HUES64 (cell line): ENCODE data around the gene PCSK6.
A peak's percentile ranks its signal among the peaks of the same experiment; 100 is the strongest.
"Not testable (repeated sequence)": the region's sequence is repeated elsewhere in the genome, so short reads cannot be mapped to it uniquely, and the experiment has no call there.

ENCODE experiments used
- H3K27ac ChIP-seq: 2 replicates; pipeline ENCODE4 v1.7.0; 2013; ENCODE audit warnings: low read depth, low read length, inconsistent platforms
- H3K27me3 ChIP-seq: 2 replicates; pipeline ENCODE4 v1.6.1; 2013; ENCODE audit warnings: mild to moderate bottlenecking, low read length; ENCODE audit not compliant: insufficient read depth
- H3K36me3 ChIP-seq: 2 replicates; pipeline ENCODE4 v1.6.1; 2013; ENCODE audit warnings: mild to moderate bottlenecking, low read length; ENCODE audit not compliant: insufficient read depth
- H3K4me1 ChIP-seq: 2 replicates; pipeline ENCODE4 v1.6.1; 2013; ENCODE audit warnings: mild to moderate bottlenecking, low read length, moderate library complexity; ENCODE audit not compliant: insufficient read depth
- H3K4me3 ChIP-seq: 2 replicates; pipeline ENCODE4 v1.5.1; 2013; ENCODE audit warnings: mild to moderate bottlenecking, low read length, moderate library complexity
- H3K9ac ChIP-seq: 2 replicates; pipeline ENCODE4 v1.6.1; 2013; ENCODE audit warnings: mild to moderate bottlenecking, low read depth, low read length
- H3K9me3 ChIP-seq: 2 replicates; pipeline ENCODE4 v1.6.1; 2013; ENCODE audit warnings: low read depth, low read length; ENCODE audit not compliant: insufficient read depth
- WGBS: fragments of 150-250, 120-280 bp; methylation state at CpG from one replicate; pipeline ENCODE4 v1.1.7; 2013; ENCODE audit warnings: missing lambda C conversion rate; 5-methylcytosine and 5-hydroxymethylcytosine counted together

The PCSK6 gene

DNA sequence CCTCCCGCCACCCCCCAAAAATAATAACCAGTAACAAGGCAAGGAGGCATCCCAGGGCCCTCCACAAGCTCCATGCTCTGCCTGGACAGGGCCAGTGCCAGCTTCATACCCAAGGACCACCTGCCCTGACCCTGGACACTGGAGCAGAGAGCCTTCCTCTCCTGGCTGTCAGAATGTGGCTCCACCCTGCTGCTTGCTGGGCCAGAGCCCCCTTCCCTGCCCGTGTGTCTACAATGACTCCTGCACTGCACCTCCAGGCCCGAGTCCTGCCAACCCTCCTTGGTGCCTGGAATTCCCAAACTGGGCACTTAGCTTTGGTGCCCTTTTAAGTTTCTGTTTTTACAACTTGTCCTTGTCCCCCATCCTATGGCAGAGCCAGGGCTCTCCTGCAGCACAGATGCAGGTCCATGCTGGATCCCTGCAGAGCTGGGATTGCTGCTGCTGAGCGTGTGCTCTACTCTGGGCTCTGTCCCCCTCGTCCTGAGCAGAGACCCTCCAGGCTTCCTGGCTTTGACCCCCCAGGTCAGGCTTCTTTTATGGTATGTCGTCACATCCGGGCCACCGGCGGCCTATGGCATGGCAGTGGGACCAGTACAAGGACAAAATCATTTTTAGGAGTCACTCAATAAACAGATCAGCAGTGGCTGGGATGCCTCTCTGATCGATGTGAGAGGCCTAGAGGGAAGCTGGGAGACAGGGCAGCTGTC, 183.0 kb downstream of the PCSK6 start:
- no peak overlapping the region for H3K27ac ChIP-seq
- H3K9ac ChIP-seq: no peak overlapping the region
- no peak overlapping the region for H3K4me3 ChIP-seq
- no peaks in the 10 kb centered on the region for H3K36me3 ChIP-seq
- no peaks in the 10 kb centered on the region for H3K9me3 ChIP-seq
- no peaks in the 10 kb centered on the region for H3K27me3 ChIP-seq
- no peaks in the 10 kb centered on the region for H3K4me1 ChIP-seq
- 92% methylated on average over 10 of the region's 10 CpGs for WGBS

DNA sequence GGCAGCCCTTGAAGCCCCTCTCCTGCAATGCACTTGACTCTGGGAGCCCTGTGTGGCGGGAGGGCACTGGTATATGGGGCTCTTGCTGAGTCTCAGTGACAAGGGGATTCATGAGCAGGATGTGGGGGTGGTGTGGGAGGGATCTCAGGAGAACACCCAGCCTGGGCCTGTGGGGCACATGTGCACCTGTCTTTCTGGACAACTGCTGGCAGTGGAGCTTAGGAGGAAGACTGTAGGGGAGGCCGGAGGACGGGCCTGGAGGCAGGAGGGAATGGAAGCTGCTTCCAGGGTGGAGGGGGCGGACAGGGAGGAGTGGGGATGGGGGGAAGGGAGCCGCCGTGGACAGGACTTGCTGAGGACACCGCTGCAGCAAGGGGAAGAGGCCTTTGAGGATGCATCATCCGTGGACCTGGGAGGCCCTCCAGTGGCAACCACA, 183.7 kb downstream of the PCSK6 start:
- no peak overlapping the region for H3K27ac ChIP-seq

GRCh38 chr15:101303408-101303807, 186.1 kb downstream of the PCSK6 start:
- no peaks in the 10 kb centered on the region for H3K9me3 ChIP-seq
- H3K4me1 ChIP-seq: no peaks in the 10 kb centered on the region
- H3K4me3 ChIP-seq: no peak overlapping the region
- WGBS: 89% methylated on average over 4 of the region's 4 CpGs
- H3K27me3 ChIP-seq: no peaks in the 10 kb centered on the region
- no peaks in the 10 kb centered on the region for H3K36me3 ChIP-seq
- H3K9ac ChIP-seq: no peak overlapping the region
- H3K27ac ChIP-seq: no peak overlapping the region

More for the DNA sequence above, 183.7 kb downstream of the PCSK6 start:
- H3K27me3 ChIP-seq: no peaks in the 10 kb centered on the region
- no peaks in the 10 kb centered on the region for H3K36me3 ChIP-seq
- no peak overlapping the region for H3K4me3 ChIP-seq
- no peaks in the 10 kb centered on the region for H3K9me3 ChIP-seq
- WGBS: 84% methylated on average over 8 of the region's 8 CpGs
- no peak overlapping the region for H3K9ac ChIP-seq
- no peaks in the 10 kb centered on the region for H3K4me1 ChIP-seq

DNA sequence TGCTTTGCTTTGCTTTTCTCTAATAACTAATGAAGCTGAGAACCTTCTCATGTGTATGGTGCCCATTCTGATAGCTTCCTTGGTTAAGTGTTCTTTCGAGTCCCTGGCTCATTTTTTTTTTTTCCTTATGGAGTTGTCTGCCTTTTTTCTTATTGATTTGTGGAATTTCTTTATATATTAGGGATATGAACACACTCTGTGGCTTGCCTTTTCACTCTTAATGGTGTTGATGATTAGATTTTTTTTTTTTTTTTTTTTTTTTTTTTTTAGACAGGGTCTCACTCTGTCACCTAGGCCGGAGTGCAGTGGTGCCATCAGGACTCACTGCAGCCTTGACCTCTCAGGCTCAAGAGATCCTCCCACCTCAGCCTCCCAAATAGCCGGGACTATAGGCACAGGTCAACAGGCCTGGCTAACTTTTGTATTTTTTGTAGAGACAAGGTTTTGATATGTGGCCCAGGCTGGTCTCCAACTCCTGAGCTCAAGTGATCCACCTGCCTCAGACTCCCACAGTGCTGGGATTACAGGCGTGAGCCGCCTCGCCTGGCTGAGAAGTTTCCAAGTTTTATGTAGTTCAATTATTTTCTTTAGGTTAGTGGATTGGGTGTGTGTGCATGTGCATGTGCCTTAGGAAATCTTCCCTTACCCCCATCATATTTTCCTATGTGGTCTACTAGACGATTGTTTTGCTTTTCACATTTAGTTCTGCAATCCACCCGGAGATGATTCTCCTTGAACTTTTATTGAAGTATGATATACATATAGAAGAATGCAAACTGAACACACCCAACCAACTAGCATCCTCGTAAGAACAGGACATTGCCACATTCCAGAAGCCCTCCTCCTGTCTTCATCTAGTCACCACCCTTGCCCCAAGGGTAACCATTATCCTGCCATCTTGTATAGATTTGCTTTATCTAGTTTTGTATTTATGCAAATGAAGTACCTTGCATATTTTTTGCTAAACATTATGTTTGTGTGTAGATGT, 192.8 kb downstream of the PCSK6 start:
- 95% methylated on average over 5 of the region's 9 CpGs for WGBS
- Histone ChIP-seq H3K9me3 (no peaks in the 10 kb centered on the region), H3K4me1 (peaks cover 7% of the 10 kb centered on the region; the same call in 1 of the 2 replicates), H3K9ac (no peak overlapping the region), H3K27me3 (no peaks in the 10 kb centered on the region), H3K36me3 (peaks cover 14% of the 10 kb centered on the region), H3K4me3 (peak overlapping the region; percentile 95; the same call in 1 of the 2 replicates), H3K27ac (no peak overlapping the region)

- 21% methylated on average over 19 of the region's 20 CpGs for WGBS
- peak overlapping the region; percentile 95 for H3K4me3 ChIP-seq
- no peaks in the 10 kb centered on the region for H3K27me3 ChIP-seq
- peak overlapping the region; percentile 72 for H3K9ac ChIP-seq
- H3K36me3 ChIP-seq: peaks cover 22% of the 10 kb centered on the region
- peaks cover 7% of the 10 kb centered on the region; the same call in 1 of the 2 replicates for H3K4me1 ChIP-seq
- no peaks in the 10 kb centered on the region for H3K9me3 ChIP-seq
- H3K27ac ChIP-seq: peak overlapping the region; percentile 67; the same call in 1 of the 2 replicates
Measured at GRCh38 chr15:101295607-101296161, 193.8 kb downstream of the PCSK6 start.

DNA sequence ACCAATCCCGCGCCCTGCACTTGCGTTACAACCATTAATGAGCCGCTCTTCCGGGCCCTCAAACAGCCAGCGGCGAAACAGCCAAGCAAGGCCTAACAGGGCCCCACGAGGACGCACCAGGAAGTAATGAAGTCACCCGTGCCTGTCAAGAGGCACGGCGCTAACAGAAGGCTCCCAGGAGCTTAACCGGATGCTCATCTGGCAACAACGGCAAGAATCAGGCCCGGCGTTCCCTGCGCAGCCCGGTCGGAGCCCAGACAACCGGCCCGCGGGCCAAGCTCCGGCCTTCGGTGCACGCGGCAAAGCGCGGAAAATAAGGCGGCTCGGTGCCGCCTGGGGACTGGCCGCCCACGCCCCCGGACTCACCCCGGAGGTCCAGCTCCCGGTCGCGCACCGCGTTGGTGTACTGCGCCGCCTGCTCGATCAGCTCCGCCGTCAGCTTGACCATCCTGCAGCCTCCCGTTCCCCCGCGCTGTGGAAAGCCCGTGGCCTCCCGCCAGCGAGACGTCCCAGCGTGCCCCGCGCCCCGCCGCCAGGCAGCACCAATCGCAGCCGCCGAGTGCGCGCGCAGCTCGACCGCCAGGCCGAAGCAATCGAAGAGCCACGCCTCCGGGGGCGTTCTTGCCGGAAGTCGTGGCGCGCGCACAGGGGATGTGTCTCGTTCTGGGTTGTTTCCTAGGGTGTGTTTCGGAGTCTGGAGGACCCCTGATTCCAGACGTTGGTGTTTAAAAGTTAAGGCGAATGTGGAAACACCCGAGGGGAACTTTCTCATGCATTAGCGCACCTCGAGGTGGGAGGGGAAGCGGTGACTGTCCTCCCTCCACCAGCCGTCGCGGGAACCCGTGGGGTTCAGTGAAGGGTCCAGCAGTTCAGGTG, 194.5 kb downstream of the PCSK6 start, which contains the start of gene SNRPA1:
TSS of gene SNRPA1 (minus strand) at position 518 of the 876 bp plus-strand sequence. CDS start at position 448, 70 bp downstream.
- under 1% methylated on average over 87 of the region's 87 CpGs for WGBS
- Histone ChIP-seq H3K36me3 (peaks cover 28% of the 10 kb centered on the region), H3K27ac (peak within 1 kb of the TSS; percentile 85)

DNA sequence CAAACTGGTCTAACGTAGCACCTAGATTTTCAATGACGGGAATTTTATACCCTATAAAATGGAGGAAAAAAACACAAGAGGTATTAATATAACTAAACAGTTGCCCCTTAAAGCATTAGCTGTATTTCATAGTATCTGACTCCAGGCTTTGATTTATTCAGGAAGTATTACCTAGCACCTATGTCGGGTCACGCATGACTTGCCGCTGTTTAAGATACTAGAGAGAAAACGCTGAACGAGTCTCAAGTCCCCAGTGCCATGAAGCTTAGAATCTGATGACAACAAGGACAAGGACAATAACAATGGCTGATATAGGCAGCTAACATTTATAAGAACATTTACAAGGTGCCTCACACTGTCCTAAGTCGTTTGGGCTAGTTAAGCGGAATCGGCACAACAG, 196.4 kb downstream of the PCSK6 start:
- 84% methylated on average over 8 of the region's 10 CpGs for WGBS
- H3K9ac ChIP-seq: peak overlapping the region; percentile 92; the same call in 1 of the 2 replicates
- H3K27ac ChIP-seq: no peak overlapping the region
- H3K4me1 ChIP-seq: peaks cover 7% of the 10 kb centered on the region; the same call in 1 of the 2 replicates
- H3K36me3 ChIP-seq: peaks cover 41% of the 10 kb centered on the region
- no peaks in the 10 kb centered on the region for H3K27me3 ChIP-seq
- no peaks in the 10 kb centered on the region for H3K9me3 ChIP-seq
- H3K4me3 ChIP-seq: peak overlapping the region; percentile 95

More for the DNA sequence above, 194.5 kb downstream of the PCSK6 start, which contains the start of gene SNRPA1:
- H3K4me3 ChIP-seq: peak within 1 kb of the TSS; percentile 95
- no peaks in the 10 kb centered on the region for H3K9me3 ChIP-seq
- H3K27me3 ChIP-seq: no peaks in the 10 kb centered on the region
- H3K9ac ChIP-seq: peak within 1 kb of the TSS; percentile 92
- H3K4me1 ChIP-seq: peaks cover 7% of the 10 kb centered on the region; the same call in 1 of the 2 replicates

- peaks cover 80% of the 10 kb centered on the region for H3K36me3 ChIP-seq
- no peak overlapping the region for H3K27ac ChIP-seq
- no peak overlapping the region for H3K4me3 ChIP-seq
- H3K4me1 ChIP-seq: peaks cover 7% of the 10 kb centered on the region; the same call in 1 of the 2 replicates
- H3K9ac ChIP-seq: no peak overlapping the region
- H3K9me3 ChIP-seq: no peaks in the 10 kb centered on the region
- no peaks in the 10 kb centered on the region for H3K27me3 ChIP-seq
- 94% methylated on average over 8 of the region's 8 CpGs for WGBS
Measured at GRCh38 chr15:101288905-101289513, 200.5 kb downstream of the PCSK6 start.

DNA sequence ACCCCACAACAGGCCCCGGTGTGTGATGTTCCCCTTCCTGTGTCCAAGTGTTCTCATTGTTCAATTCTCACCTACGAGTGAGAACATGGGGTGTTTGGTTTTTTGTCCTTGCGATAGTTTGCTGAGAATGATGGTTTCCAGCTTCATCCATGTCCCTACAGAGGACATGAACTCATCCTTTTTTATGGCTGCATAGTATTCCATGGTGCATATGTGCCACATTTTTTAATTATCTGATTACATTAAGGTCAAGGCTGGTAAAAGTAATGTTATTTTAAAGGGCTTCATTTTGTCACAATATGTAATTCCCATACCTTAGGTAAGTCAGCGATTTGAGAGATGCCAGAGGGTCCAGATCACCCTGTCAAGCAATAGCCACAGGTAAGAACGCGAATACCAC, 202.2 kb downstream of the PCSK6 start:
- peaks cover 90% of the 10 kb centered on the region for H3K36me3 ChIP-seq
- H3K4me1 ChIP-seq, H3K27ac ChIP-seq, H3K9me3 ChIP-seq, H3K27me3 ChIP-seq, H3K4me3 ChIP-seq, H3K9ac ChIP-seq: not testable (repeated sequence)
- WGBS: 97% methylated on average over 4 of the region's 6 CpGs
